Left lung (tissue), 10 donors: ENCODE results near the gene LRRN4CL. TPM values are rescaled to one million over a fixed set of nuclear protein-coding genes. Genes with fewer than 3 reads are reported as not detected.
"Not testable (repeated sequence)": the region's sequence is repeated elsewhere in the genome, so short reads cannot be mapped to it uniquely, and the experiment has no call there.

Source experiments
- ATAC-seq: fragments of 200-7000 bp; cut with Tn5 transposase; one replicate; pipeline ENCODE4 v1.9.1; 2020; ENCODE audit warnings: moderate library complexity
- DNase-seq, 4 donors: peaks; one replicate each; pipeline ENCODE4 v3.0.0-alpha.2; 2013 to 2020
- H3K27ac ChIP-seq, 2 donors: fragments of 200-600 bp; sonication (generic) in 1 of 2; one replicate each; pipeline versions ENCODE4 v1.5.0 to v1.8.0; 2020 to 2021
- H3K27me3 ChIP-seq, 2 donors: fragments of 200-600 bp; sonication (generic) in 1 of 2; one replicate each; pipeline versions ENCODE4 v1.5.0 to v1.8.0; 2020 to 2021
- H3K36me3 ChIP-seq, 2 donors: fragments of 200-600 bp; sonication (generic) in 1 of 2; one replicate each; pipeline versions ENCODE4 v1.5.0 to v1.8.0; 2020 to 2021
- H3K4me1 ChIP-seq, 2 donors: fragments of 200-600 bp; one replicate each; pipeline ENCODE4 v1.8.0; 2021
- H3K4me3 ChIP-seq, 2 donors: fragments of 200-600 bp; sonication (generic) in 1 of 2; one replicate each; pipeline versions ENCODE4 v1.5.0 to v1.8.0; 2020 to 2021; ENCODE audit warnings: mild to moderate bottlenecking in 1 of 2
- H3K9me3 ChIP-seq, 2 donors: fragments of 200-600 bp; sonication (generic) in 1 of 2; one replicate each; pipeline versions ENCODE4 v1.5.0 to v1.8.0; 2020 to 2021
- CTCF ChIP-seq, 2 donors: fragments of 200-600 bp; sonication (generic) in 1 of 2; IDR thresholded peaks; one replicate each; pipeline versions ENCODE4 v1.5.0 to v1.8.0; 2021; ENCODE audit warnings: antibody characterized with exemption in 2 of 2
- intact Hi-C, 2 donors: fragments of 100-400 bp; cut with DNase I; formaldehyde crosslinking; loops; one replicate each; pipeline versions ENCODE4 v1.11.2 to v1.14.2; 2022
- polyA plus RNA-seq, 6 donors: library from polyadenylated mRNA; unstranded; fragments of 120-200 nt; gene quantifications; one replicate each; pipeline ENCODE4 v1.2.1, GENCODE V29; 2013; ENCODE audit not compliant: insufficient read length in 6 of 6
- total RNA-seq, 2 donors: library from RNA; stranded (reverse); fragmentation: NEBNext Ultra II Directional; extraction: Animal tissue kit (Norgen Biotek cat#: 25700); gene quantifications; one replicate each; pipeline ENCODE4 v1.2.1, GENCODE V29; 2021
- donor health status: DM: no; HTN: yes; CAD: no.
- donor health status: DM: no; HTN: no; CAD: no.

The LRRN4CL gene
- total and polyA plus RNA-seq, 8 donors = 0.32 to 2.0 (median 0.69) TPM

DNA sequence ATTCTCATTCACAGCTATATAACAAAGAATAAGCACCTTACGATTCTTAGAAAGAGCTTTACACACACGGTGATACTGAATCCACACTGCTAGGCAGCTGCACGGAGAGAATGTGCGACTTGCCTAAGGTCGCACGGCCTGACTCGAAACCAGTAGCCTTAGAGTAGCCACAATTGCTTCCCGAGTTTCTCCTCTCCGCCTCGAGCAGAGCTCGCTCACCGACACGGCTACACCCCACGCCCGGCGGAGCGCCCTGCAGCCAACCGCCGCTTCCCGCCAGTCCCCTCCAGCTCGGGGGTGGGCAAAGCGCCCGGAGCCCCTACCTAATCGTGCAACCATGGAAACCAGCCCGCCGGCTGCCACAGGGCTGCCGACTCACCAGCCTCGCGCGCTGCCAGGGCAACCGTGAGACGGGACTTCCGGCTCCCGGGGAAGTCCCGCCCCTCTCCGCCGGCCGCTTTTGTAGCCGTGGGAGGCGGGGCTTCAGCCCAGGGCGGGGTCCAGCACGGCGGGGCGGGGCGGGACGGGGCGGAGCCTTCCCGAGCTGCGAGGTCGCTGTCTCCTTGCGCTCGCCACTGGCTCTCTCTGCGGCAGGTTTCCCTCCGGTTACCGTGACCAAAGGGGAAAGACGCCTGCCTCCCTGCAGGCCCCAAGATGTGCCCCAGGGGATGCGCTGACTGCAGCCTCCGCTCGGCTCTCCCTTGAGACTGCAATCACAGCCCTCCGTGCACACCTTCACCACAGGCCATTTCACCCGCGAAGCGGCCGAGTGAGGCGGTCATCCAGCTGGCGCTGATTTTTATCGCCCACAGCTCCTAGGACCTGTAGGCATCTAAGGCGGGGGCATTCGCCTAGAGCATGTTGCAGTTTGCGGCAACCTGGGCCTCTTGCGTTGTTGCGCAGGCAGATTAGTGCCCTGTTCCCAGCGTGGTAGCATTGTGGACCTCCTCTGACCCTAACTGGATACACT lies 16.8 kb upstream of the LRRN4CL start:
- TF ChIP-seq CTCF (IDR thresholded peaks at IDR 0.05) = no peak
- peak overlapping the region; percentile 77 to 85 for H3K27ac ChIP-seq
- peak; percentile 86 to 99 (median 95) for DNase-seq

DNA sequence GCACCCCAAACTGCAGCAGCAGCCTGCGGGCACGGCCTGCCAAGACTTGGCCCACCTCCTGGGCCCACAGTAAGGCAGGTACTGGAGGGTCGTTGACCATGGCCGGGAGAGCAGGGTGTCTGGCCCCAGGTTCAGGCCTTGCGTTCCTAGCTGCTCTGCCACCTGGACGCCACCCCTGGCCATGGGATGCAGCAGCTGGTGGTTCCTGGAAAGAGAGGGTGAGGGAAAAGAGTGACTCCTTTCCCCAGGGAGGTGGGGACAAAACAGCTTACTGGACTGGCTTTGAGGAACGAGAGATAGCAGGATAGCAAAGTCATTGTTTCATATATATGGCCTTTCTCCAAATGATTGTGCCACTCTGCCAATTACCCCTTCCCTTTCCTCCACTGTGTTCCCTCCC lies 16.1 kb upstream of the LRRN4CL start:
- ATAC-seq (no peak), DNase-seq (no peak)
- intact Hi-C loops = no loop called here
- peak overlapping the region; percentile 51 to 80 for H3K4me3 ChIP-seq
- H3K4me1 ChIP-seq = peaks cover 24 to 57% of the 10 kb centered on the region in 2 donors
- peaks cover 0 to 20% of the 10 kb centered on the region in 2 donors for H3K36me3 ChIP-seq
- no peaks in the 10 kb centered on the region for H3K27me3 ChIP-seq
- H3K27ac ChIP-seq = peak overlapping the region; percentile 77 to 85
- TF ChIP-seq CTCF (IDR thresholded peaks at IDR 0.05) = no peak
- H3K9me3 ChIP-seq = no peaks in the 10 kb centered on the region

More for the DNA sequence above, 16.8 kb upstream of the LRRN4CL start:
- Histone ChIP-seq H3K4me1 (peaks cover 26 to 61% of the 10 kb centered on the region in 2 donors), H3K27me3 (no peaks in the 10 kb centered on the region), H3K9me3 (no peaks in the 10 kb centered on the region), H3K4me3 (peak overlapping the region; percentile 51 to 80), H3K36me3 (peaks cover 0 to 20% of the 10 kb centered on the region in 2 donors)
- ATAC-seq = peak; percentile 91
- intact Hi-C loops = no loop called here

DNA sequence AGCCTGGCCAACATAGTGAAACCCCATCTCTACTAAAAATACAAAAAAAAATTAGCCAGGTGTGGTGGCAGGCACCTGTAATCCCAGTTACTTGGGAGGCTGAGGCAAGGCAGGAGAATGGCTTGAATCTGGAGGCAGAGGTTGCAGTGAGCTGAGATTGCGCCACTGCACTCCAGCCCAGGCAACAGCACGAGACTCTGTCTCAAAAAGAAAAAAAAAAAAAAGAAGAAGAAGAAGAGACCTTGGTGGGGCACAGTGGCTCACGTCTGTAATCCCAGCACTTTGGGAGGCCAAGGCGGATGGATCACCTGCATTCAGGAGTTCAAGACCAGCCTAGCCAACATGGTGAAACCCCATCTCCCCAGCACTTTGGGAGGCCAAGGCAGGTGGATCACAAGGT lies 14.6 kb upstream of the LRRN4CL start:
- Histone ChIP-seq H3K4me1 (peaks cover 17 to 46% of the 10 kb centered on the region in 2 donors), H3K36me3 (peaks cover 0 to 20% of the 10 kb centered on the region in 2 donors), H3K27ac (peak overlapping the region in 1 of 2 donors; percentile 23)
- H3K4me3 ChIP-seq, intact Hi-C loops, H3K9me3 ChIP-seq, ATAC-seq, DNase-seq, H3K27me3 ChIP-seq: not testable (repeated sequence)

GRCh38 chr11:62702246-62702645 lies 12.9 kb upstream of the LRRN4CL start:
- ATAC-seq = no peak
- intact Hi-C loops = no loop called here
- peaks cover 0 to 25% of the 10 kb centered on the region in 2 donors for H3K36me3 ChIP-seq
- H3K4me1 ChIP-seq = peaks cover 12 to 31% of the 10 kb centered on the region in 2 donors
- no peak for TF ChIP-seq CTCF (IDR thresholded peaks at IDR 0.05)
- DNase-seq = no peak
- no peak overlapping the region for H3K4me3 ChIP-seq
- H3K27me3 ChIP-seq = no peaks in the 10 kb centered on the region
- no peak overlapping the region for H3K27ac ChIP-seq
- no peaks in the 10 kb centered on the region for H3K9me3 ChIP-seq

GRCh38 chr11:62694455-62695167 lies 5.3 kb upstream of the LRRN4CL start:
- peak; percentile 74 to 87 for TF ChIP-seq CTCF (IDR thresholded peaks at IDR 0.05)
- Histone ChIP-seq H3K4me3 (no peak overlapping the region), H3K4me1 (peaks cover 0 to 8% of the 10 kb centered on the region in 2 donors), H3K9me3 (no peaks in the 10 kb centered on the region), H3K36me3 (peaks cover 0 to 49% of the 10 kb centered on the region in 2 donors), H3K27me3 (no peaks in the 10 kb centered on the region), H3K27ac (no peak overlapping the region)
- peak; percentile 92 for ATAC-seq
- DNase-seq = peak in 3 of 4 donors; percentile 8 to 83 (median 77)
- intact Hi-C loops = loop anchor here in 1 of 2 donors (5.0 kb wide), 1 partner anchor 312 kb away; no protein-coding TSS in a partner anchor

GRCh38 chr11:62693624-62694023 lies 4.3 kb upstream of the LRRN4CL start:
- ATAC-seq, H3K4me3 ChIP-seq, DNase-seq, H3K27me3 ChIP-seq, H3K4me1 ChIP-seq, H3K27ac ChIP-seq, H3K9me3 ChIP-seq: not testable (repeated sequence)
- H3K36me3 ChIP-seq = peaks cover 0 to 50% of the 10 kb centered on the region in 2 donors
- intact Hi-C loops = loop anchor here in 1 of 2 donors (5.0 kb wide), 1 partner anchor 311 kb away; no protein-coding TSS in a partner anchor
